ENCODE measurements around the gene CREB3L2.

The CREB3L2 gene

DNA sequence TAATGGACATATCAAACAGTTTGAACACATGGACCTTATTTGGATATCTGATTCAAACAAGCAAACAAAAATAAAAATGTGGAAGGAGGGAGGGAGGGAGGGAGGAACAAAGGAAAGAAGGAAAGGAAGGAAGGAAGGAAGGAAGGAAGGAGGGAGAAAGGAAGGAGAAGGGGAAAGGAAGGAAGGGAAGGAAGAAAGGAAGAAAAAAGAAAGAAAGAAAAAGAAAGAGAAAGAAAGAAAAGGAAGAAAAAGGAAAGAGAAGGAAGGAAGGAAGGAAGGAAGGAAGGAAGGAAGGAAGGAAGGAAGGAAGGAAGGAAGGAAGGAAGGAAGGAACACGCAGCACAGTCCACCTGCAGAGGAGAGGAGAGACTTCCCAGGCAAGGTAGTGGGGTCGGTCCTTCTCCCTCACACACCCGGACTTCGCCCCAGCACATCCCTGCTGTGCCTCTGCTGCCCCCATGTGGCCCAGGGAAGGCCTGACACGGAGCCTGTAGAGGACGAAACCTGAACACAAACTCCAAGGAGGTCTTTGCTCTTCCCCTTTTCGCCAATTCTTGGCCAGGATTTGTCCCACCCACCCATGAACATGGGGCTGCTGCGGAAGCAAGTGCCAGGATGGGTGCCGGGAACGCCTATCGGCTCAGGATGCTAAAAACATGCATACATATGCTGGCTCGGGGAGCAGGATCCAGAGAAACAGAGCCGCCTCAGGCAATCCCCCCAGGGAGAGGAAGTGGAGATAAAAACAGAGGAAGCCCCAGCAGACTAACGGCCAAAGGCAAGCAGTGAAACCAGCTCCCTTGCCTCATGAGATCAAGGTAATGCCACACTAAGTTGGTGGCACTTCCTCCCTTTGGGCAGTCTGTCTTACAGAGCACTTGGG lies 102.8 kb downstream of the CREB3L2 start (continued):
- TF ChIP-seq, protein P1, sequence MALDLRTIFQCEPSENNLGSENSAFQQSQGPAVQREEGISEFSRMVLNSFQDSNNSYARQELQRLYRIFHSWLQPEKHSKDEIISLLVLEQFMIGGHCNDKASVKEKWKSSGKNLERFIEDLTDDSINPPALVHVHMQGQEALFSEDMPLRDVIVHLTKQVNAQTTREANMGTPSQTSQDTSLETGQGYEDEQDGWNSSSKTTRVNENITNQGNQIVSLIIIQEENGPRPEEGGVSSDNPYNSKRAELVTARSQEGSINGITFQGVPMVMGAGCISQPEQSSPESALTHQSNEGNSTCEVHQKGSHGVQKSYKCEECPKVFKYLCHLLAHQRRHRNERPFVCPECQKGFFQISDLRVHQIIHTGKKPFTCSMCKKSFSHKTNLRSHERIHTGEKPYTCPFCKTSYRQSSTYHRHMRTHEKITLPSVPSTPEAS (tag by site-specific recombination; IDR thresholded peaks at IDR 0.05): no peak
- TF ChIP-seq ZNF133 (tag by site-specific recombination; IDR thresholded peaks at IDR 0.05) (no peak), ZNF423 (tag by site-specific recombination; IDR thresholded peaks at IDR 0.05) (no peak), PRDM1 (tag by site-specific recombination; IDR thresholded peaks at IDR 0.05) (0 out of 2 replicates have a peak, but pooled peaks have one; percentile 51), ZNF621 (tag by site-specific recombination; IDR thresholded peaks at IDR 0.05) (no peak), ZNF629 (tag by site-specific recombination; IDR thresholded peaks at IDR 0.05) (no peak), ZNF549 (tag by site-specific recombination; IDR thresholded peaks at IDR 0.05) (no peak), BCL11B (tag by site-specific recombination; IDR thresholded peaks at IDR 0.05; ENCODE audit: low read depth) (no peak), ZNF202 (tag by site-specific recombination; IDR thresholded peaks at IDR 0.05; ENCODE audit: borderline replicate concordance) (no peak), ZNF146 (tag by site-specific recombination; IDR thresholded peaks at IDR 0.05) (no peak), ZBTB17 (tag by site-specific recombination; IDR thresholded peaks at IDR 0.05) (peak; percentile 73), GLIS1 (tag by site-specific recombination; IDR thresholded peaks at IDR 0.05) (peak; percentile 65), ZNF624 (tag by site-specific recombination; IDR thresholded peaks at IDR 0.05) (no peak), KLF8 (tag by site-specific recombination; IDR thresholded peaks at IDR 0.05) (no peak), ZNF626 (tag by site-specific recombination; IDR thresholded peaks at IDR 0.05) (no peak), ZNF501 (tag by site-specific recombination; IDR thresholded peaks at IDR 0.05) (no peak), GLI4 (tag by site-specific recombination; IDR thresholded peaks at IDR 0.05) (no peak), ZNF404 (tag by site-specific recombination; IDR thresholded peaks at IDR 0.05) (no peak), ZNF266 (tag by site-specific recombination; IDR thresholded peaks at IDR 0.05; ENCODE audit: low read depth) (no peak), ZNF600 (tag by site-specific recombination; IDR thresholded peaks at IDR 0.05) (no peak)
- TF ChIP-seq, protein P2, sequence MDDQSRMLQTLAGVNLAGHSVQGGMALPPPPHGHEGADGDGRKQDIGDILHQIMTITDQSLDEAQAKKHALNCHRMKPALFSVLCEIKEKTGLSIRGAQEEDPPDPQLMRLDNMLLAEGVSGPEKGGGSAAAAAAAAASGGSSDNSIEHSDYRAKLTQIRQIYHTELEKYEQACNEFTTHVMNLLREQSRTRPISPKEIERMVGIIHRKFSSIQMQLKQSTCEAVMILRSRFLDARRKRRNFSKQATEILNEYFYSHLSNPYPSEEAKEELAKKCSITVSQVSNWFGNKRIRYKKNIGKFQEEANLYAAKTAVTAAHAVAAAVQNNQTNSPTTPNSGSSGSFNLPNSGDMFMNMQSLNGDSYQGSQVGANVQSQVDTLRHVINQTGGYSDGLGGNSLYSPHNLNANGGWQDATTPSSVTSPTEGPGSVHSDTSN (CRISPR knock-in tag; IDR thresholded peaks at IDR 0.05): no peak
- TF ChIP-seq, protein P3, sequence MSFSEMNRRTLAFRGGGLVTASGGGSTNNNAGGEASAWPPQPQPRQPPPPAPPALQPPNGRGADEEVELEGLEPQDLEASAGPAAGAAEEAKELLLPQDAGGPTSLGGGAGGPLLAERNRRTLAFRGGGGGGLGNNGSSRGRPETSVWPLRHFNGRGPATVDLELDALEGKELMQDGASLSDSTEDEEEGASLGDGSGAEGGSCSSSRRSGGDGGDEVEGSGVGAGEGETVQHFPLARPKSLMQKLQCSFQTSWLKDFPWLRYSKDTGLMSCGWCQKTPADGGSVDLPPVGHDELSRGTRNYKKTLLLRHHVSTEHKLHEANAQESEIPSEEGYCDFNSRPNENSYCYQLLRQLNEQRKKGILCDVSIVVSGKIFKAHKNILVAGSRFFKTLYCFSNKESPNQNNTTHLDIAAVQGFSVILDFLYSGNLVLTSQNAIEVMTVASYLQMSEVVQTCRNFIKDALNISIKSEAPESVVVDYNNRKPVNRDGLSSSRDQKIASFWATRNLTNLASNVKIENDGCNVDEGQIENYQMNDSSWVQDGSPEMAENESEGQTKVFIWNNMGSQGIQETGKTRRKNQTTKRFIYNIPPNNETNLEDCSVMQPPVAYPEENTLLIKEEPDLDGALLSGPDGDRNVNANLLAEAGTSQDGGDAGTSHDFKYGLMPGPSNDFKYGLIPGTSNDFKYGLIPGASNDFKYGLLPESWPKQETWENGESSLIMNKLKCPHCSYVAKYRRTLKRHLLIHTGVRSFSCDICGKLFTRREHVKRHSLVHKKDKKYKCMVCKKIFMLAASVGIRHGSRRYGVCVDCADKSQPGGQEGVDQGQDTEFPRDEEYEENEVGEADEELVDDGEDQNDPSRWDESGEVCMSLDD (tag by site-specific recombination; IDR thresholded peaks at IDR 0.05): peak; percentile 21; the same call in 1 of the 2 replicates
- TF ChIP-seq, protein P4, sequence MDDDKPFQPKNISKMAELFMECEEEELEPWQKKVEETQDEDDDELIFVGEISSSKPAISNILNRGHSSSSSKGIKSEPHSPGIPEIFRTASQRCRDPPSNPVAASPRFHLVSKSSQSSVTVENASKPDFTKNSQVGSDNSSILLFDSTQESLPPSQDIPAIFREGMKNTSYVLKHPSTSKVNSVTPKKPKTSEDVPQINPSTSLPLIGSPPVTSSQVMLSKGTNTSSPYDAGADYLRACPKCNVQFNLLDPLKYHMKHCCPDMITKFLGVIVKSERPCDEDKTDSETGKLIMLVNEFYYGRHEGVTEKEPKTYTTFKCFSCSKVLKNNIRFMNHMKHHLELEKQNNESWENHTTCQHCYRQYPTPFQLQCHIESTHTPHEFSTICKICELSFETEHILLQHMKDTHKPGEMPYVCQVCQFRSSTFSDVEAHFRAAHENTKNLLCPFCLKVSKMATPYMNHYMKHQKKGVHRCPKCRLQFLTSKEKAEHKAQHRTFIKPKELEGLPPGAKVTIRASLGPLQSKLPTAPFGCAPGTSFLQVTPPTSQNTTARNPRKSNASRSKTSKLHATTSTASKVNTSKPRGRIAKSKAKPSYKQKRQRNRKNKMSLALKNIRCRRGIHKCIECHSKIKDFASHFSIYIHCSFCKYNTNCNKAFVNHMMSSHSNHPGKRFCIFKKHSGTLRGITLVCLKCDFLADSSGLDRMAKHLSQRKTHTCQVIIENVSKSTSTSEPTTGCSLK (tag by site-specific recombination; IDR thresholded peaks at IDR 0.05): no peak
- TF ChIP-seq, protein P5, sequence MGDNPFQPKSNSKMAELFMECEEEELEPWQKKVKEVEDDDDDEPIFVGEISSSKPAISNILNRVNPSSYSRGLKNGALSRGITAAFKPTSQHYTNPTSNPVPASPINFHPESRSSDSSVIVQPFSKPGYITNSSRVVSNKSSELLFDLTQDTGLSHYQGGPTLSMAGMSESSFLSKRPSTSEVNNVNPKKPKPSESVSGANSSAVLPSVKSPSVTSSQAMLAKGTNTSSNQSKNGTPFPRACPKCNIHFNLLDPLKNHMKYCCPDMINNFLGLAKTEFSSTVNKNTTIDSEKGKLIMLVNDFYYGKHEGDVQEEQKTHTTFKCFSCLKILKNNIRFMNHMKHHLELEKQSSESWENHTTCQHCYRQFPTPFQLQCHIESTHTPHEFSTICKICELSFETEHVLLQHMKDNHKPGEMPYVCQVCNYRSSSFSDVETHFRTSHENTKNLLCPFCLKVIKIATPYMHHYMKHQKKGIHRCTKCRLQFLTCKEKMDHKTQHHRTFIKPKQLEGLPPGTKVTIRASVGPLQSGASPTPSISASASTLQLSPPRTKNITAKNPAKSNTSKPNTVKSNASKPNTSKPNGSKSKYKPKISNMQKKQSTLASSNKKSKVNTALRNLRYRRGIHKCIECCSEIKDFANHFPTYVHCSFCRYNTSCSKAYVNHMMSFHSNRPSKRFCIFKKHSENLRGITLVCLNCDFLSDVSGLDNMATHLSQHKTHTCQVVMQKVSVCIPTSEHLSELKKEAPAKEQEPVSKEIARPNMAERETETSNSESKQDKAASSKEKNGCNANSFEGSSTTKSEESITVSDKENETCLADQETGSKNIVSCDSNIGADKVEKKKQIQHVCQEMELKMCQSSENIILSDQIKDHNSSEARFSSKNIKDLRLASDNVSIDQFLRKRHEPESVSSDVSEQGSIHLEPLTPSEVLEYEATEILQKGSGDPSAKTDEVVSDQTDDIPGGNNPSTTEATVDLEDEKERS (tag by site-specific recombination; IDR thresholded peaks at IDR 0.05): no peak
- TF ChIP-seq, protein P6, sequence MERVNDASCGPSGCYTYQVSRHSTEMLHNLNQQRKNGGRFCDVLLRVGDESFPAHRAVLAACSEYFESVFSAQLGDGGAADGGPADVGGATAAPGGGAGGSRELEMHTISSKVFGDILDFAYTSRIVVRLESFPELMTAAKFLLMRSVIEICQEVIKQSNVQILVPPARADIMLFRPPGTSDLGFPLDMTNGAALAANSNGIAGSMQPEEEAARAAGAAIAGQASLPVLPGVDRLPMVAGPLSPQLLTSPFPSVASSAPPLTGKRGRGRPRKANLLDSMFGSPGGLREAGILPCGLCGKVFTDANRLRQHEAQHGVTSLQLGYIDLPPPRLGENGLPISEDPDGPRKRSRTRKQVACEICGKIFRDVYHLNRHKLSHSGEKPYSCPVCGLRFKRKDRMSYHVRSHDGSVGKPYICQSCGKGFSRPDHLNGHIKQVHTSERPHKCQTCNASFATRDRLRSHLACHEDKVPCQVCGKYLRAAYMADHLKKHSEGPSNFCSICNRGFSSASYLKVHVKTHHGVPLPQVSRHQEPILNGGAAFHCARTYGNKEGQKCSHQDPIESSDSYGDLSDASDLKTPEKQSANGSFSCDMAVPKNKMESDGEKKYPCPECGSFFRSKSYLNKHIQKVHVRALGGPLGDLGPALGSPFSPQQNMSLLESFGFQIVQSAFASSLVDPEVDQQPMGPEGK (tag by site-specific recombination; IDR thresholded peaks at IDR 0.05): no peak
